LNCAP (cell line): Measurements from ENCODE around the gene DCAF4L1.

ENCODE experiments used
- CTCF ChIP-seq: fragments of 450-650 bp; IDR thresholded peaks from 2 replicates; pipeline ENCODE4 v1.5.1; 2017; ENCODE audit warnings: mild to moderate bottlenecking

Gene DCAF4L1

GRCh38 chr4:41981456-41981855 is at the start of gene DCAF4L1:
TSS of gene DCAF4L1 (plus strand) at chr4:41981756. CDS start at chr4:41981793, 37 bp downstream.
- no peak for TF ChIP-seq CTCF

- no peak for TF ChIP-seq CTCF
These were observed 48.6 kb upstream of the DCAF4L1 start for GRCh38 chr4:41932988-41933387.

GRCh38 chr4:41933997-41934503 is 47.5 kb upstream of the DCAF4L1 start:
- no peak for TF ChIP-seq CTCF

- TF ChIP-seq CTCF: no peak
These were observed 47.0 kb upstream of the DCAF4L1 start for GRCh38 chr4:41934514-41934900.

GRCh38 chr4:41934901-41935651 is 46.5 kb upstream of the DCAF4L1 start, which contains the start of gene TMEM33:
TSS of gene TMEM33 (plus strand) at chr4:41935429. CDS start at chr4:41935485, 56 bp downstream.
- no peak for TF ChIP-seq CTCF

- no peak for TF ChIP-seq CTCF
These were observed 45.9 kb upstream of the DCAF4L1 start for GRCh38 chr4:41935652-41936021.

- TF ChIP-seq CTCF: no peak
These were observed 42.4 kb upstream of the DCAF4L1 start for GRCh38 chr4:41939016-41939626.
